HCEC 1CT (cell line): Measurements from ENCODE around the gene CRABP2.
A peak's percentile ranks its signal among the peaks of the same experiment; 100 is the strongest.

ENCODE experiments used
- DNase-seq: peaks from one replicate; pipeline ENCODE4 v3.0.0-alpha.2; 2017

The CRABP2 gene

DNA sequence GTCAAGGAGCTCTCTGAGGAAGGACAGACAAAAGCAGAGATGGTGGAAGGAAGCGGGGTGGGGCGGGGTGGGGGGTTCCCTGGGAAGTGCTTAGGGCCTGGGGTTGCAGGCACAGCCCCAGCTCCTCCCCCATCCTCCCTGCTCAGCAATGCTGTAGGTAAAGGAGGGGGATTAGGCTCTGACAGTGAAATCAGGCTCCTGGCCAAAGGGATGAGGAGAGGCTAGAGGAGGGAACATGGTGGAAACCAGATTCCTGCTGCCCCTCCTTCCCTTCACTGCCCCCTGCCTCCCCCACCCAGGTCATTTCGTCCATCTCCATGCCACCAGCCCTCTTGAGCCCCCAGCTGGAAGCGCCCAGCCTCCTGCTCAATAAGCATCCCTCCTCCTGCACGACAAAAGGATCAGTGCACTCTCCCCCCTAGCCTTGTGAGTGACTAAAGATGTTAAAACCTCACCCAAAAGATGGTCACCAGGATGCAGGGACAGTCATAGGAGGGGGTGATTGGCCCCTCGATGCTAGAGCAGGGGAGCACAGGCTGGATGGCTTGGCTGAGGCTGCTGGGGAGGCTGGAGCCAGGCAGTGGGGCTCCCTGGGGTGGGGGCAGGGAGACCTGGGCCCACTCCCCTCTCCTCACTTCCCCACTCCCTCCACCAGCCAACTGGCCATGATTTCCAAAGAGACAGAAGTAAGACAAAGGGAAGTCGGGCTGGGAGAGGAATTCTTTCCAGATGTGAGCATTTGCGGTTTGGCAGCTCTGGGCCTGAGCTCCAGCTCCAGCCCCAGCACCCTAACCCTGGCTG is 2.2 kb upstream of the CRABP2 start:
- peak; percentile 58 for DNase-seq

GRCh38 chr1:156706657-156707416 is 1.5 kb upstream of the CRABP2 start:
- peak; percentile 65 for DNase-seq

- peak; percentile 48 for DNase-seq
Observed at GRCh38 chr1:156705918-156706656, 704 bp upstream of the CRABP2 start.

- peak; percentile 65 for DNase-seq
Observed at GRCh38 chr1:156704930-156705320, 458 bp downstream of the CRABP2 start.

- DNase-seq: no peak
Observed at GRCh38 chr1:156704166-156704711, 1.1 kb downstream of the CRABP2 start.

DNA sequence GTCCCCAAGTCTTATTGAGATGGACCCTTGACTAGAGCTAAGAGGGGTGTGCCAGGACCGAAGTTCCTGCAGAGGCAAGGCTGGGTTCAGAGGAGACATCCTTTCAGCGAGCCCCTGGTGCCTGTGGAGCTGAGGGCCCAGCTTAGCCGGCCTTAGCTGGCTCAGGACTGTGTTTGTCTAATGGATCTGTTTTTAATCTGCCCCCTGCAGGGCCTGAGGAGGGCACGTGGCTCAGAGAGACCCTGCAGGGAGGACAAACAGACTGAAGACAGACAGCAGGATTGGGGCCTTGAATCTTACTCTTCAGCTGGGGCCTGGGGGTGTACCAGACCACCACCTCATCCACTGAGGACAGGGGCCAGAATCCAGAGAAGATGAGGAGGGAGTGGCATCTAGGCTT is 1.6 kb downstream of the CRABP2 start:
- DNase-seq: no peak

GRCh38 chr1:156703336-156703735 is 2.0 kb downstream of the CRABP2 start:
- no peak for DNase-seq

DNA sequence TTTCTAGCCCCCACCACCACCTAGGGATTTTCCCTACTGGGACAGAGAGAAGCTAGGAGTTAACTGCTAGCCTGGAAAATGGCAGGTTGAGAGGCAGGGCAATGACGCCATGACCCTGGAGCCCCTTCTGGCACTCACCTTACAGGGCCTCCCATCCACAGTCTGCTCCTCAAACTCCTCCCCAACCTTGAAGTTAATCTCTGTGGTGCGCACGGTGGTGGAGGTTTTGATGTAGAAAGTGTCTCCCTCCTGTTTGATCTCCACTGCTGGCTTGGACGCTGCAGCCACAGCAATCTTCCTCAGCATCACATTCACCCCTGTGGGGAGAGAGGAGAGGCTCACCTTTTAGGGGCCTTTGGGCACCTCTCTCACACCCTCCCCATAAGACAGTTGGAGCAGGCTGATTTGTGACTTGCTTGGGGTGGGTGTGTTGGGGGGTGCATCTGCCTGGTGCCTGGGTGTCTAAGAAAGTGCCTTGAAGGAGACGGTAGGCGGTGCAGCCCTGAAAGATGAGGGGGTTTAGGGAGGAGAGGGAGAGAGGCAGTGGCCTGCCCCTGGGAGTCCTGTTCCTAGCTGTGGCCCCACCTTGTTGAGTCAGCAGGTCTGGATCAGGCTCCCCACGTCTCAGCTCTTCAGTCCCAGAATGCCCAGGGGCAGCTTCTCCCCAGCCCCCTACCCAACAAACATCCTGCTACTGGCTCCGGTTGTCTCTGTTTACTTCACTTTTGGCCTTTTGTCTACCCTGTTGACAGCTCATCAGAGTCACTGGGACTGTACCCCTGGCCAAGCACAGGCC is 4.4 kb downstream of the CRABP2 start:
- no peak for DNase-seq

- no peak for DNase-seq
Observed at GRCh38 chr1:156698995-156699394, 6.4 kb downstream of the CRABP2 start.

DNA sequence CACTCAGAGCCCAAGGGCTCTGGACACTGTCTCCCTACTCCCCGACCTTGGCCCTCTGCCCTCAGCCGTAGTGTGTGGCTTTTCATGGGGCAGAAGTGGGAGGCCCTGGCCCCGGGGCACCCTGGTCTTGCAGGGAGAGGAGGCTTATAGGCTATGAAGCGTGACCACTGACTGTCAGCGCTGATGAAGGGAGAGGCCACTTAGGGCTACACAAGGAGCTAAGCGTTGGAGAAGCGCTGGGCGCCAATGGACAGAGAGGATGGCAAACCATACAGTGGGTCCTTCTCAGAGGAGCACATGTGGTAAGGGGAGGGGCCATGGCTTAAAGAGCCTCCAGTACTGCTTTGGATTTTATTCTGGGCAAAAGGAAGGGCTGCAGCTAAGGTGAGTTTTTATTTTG is 7.9 kb downstream of the CRABP2 start:
- no peak for DNase-seq

GRCh38 chr1:156696755-156697154 is 8.6 kb downstream of the CRABP2 start:
- no peak for DNase-seq

DNA sequence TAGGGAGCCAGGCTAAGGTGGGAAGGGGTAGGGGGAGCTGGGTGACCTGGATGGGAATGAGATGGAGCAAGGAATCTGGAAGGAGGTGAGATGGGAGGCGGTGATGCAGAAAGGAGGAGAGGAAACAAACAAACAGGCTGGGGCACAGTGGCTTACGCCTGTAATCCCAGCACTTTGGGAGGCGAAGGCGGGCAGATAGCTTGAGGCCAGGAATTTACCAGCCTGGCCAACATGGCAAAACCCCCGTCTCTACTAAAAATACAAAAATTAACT is 10.8 kb downstream of the CRABP2 start:
- DNase-seq: no peak

GRCh38 chr1:156693848-156694689 is 11.3 kb downstream of the CRABP2 start:
- no peak for DNase-seq

DNA sequence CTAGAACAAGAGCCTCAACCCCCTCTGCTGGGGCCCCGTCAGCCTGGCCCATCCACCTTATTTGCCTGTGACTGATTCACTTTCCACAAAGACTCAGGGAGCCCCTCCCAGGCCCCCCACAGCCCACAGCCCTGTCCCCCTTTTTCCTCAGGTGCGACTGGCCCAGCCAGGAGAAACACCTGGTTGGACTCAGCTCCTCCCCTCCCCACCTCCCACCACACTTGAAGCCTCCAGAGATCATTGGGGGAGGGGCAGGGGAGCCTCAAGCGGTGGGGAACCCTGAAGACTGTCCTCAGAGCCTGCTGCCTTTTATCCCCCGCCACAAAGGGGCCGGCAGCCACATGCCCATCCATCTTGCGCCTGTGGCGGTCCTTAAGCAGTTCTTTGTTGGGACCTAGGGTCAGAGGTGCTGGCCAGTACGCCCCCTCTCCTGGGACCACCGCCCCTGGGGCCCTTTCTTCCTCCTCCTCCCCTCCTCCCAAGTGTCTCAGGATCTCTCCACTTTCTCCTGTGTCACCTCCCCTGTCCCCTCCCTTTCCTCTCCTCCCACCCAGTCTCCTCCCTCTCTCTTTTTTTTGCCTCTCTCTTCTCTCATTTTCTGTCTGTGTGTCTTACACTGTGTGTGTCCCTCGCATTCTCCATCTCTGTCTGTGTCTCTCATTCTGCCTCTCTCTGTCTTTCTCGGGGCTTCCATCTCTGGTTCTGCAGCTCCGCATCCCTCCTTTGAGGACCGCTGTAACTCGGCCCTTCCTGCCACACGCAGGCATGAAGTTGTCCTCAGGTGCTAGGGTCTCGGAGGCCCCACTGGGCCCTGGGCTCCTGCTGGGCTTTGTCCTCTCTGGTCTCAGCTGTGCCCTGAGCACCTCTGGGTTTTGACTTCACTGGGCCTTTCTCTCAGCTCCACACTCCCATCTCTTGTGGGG is 12.2 kb downstream of the CRABP2 start:
- no peak for DNase-seq

DNA sequence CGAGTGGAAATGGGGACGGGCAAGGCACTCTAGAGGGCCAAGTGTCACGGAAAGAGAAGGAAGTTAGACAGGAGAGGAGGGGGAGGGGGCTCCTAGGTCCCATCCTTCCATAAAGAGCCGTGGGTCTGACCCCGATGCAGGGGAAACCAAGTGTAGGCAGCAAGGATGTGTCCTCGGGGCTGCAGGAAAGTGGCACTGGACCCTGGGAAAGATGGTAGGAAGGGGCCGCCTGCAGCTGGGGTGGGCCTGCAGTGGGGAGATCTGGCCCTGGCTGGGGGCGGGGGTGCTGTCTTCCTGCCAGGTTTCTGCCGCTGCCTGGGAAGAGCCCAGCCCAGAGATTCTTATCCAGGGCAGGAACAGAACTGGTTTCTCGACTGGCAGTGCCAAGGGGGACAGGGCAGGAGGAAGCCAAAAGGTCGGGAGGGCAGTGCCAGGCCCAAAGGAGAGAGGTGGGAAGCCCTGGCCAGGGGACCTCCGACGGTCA is 12.9 kb downstream of the CRABP2 start:
- no peak for DNase-seq

GRCh38 chr1:156691665-156692440 is 13.5 kb downstream of the CRABP2 start:
- peak; percentile 40 for DNase-seq

DNA sequence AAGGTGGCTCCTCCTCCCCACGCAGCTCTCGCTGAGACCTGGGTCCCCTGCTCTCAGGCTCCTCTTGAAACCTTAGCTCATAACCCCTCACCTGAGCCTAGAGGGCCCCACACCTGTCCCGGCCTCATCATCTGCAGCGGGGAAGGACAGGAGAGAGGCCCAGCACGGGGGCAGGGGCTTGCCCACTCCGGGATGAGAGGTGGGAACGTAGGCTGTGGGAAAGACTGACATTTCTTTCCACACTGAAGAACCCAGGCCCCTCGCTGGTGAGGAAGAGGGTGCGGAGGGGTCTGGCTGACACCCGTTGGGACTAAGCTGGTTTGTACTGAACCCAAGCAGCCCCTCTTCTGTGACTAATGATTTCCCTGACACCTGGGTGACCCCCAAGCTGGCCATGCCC is 14.2 kb downstream of the CRABP2 start:
- DNase-seq: no peak

DNA sequence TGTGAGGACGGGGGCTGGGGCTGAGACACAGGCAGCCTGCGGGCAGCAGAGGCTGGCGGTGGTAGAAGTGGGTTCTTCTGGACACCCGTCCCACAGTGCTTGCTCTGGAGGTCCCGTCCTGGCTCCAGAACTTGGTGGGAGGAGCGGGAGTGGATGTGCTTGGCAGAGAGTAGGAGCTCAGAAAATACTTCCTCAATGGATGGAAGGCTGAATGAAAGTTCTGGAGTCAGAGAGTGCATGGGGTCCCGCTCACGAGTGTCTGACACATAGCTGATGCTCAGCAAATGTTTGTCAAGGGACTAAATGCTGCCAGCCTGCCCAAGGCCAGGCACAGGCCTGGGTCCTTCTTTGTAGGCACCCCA is 14.7 kb downstream of the CRABP2 start:
- no peak for DNase-seq

DNA sequence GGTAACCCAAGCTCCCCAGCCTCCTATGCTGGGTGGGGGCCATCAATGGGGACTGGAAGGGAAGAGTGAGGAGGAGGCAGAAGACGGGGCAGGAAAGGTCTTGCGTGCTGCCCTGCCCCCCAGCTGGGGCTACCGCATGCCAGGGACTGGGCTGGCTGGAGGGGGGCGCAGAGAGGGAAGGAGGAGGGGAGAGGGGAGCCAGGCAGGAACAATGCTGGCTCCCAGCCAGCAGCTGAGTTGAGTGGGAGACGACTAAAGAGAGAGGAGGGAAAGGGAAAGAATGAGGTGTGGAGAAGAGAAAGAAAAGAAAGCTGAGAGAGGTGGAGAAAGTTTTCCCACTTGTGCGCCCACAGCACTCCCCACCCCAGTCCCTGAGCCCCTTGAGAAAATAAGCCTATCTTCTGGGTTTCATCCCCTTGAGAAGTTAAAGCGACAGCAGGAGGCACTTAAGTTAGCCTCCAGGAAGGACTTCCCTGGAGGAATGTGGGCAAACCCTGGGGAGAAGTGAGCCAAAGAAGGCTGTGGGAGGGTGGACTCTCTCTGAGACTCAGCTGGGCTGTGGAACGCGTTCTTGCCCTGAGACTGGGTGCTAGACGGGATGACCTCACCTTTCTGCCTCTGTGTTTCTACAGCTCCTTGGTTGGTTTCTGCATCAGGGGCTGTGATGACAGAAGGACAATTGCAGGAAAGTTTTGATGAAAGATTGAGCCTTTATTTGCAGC is 15.3 kb downstream of the CRABP2 start:
- no peak for DNase-seq
